ENCODE data around the gene CPPED1.

Gene CPPED1

GRCh38 chr16:12628536-12628935 is 175.2 kb downstream of the CPPED1 start:
- no peak overlapping the region for H3K4me3 ChIP-seq (ENCODE audit: control insufficient read depth, low read depth, low read length)
- DNase-seq (ENCODE audit: low read depth), result no peak
- no peak for TF ChIP-seq CTCF (conservative IDR thresholded peaks at IDR 0.05; ENCODE audit: control insufficient read depth, insufficient read depth, low read depth, low read length)

DNA sequence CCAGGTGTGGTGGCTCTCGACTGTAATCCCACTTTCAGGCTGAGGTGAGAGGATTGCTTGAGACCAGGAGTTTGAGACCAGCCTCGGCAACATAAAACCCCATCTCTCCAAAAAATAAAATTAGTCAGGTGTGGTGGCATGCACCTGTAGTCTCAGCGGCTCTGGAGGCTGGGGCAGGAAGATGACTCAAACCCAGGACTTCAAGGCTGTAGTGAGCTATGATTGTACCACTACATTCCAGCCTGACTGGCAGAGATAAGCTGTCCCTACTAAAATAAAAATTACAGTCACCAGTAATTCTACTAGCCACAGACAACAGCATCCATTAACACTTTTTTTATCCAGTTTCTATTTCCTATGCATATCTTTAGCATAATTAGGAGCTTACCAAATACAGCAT is 176.3 kb downstream of the CPPED1 start:
- no peak for TF ChIP-seq CTCF (conservative IDR thresholded peaks at IDR 0.05; ENCODE audit: control insufficient read depth, insufficient read depth, low read depth, low read length)
- DNase-seq (ENCODE audit: low read depth), result no peak
- H3K4me3 ChIP-seq (ENCODE audit: control insufficient read depth, low read depth, low read length), result no peak overlapping the region

DNA sequence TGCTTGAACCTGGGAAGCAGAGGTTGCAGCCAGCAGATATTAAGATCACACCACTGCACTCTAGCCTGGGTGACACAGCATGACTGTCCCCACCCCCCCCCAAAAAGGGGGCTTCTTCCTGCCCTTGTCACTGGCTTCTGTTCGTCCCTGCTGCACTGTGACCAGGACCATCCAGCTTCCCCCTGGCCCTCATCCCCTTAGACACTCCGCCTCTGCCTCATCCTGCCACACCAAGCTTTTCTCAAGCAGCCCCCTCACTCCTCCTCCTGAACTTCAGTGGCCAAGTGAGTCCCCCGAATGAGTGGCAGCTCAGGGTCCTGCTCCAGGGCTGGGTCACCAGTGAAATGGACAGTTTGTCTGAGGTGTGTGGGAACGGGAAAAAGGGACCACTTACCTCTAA is 177.3 kb downstream of the CPPED1 start:
- no peak for TF ChIP-seq CTCF (conservative IDR thresholded peaks at IDR 0.05; ENCODE audit: control insufficient read depth, insufficient read depth, low read depth, low read length)
- no peak overlapping the region for H3K4me3 ChIP-seq (ENCODE audit: control insufficient read depth, low read depth, low read length)
- DNase-seq (ENCODE audit: low read depth), result no peak

GRCh38 chr16:12625716-12626115 is 178.0 kb downstream of the CPPED1 start:
- no peak overlapping the region for H3K4me3 ChIP-seq (ENCODE audit: control insufficient read depth, low read depth, low read length)
- TF ChIP-seq CTCF (conservative IDR thresholded peaks at IDR 0.05; ENCODE audit: control insufficient read depth, insufficient read depth, low read depth, low read length), result no peak
- DNase-seq (ENCODE audit: low read depth), result no peak

- no peak overlapping the region for H3K4me3 ChIP-seq (ENCODE audit: control insufficient read depth, low read depth, low read length)
- TF ChIP-seq CTCF (conservative IDR thresholded peaks at IDR 0.05; ENCODE audit: control insufficient read depth, insufficient read depth, low read depth, low read length), result no peak
- DNase-seq (ENCODE audit: low read depth), result no peak
Measured at GRCh38 chr16:12625068-12625467, 178.6 kb downstream of the CPPED1 start.

- H3K4me3 ChIP-seq (ENCODE audit: control insufficient read depth, low read depth, low read length), result no peak overlapping the region
- DNase-seq (ENCODE audit: low read depth), result no peak
- no peak for TF ChIP-seq CTCF (conservative IDR thresholded peaks at IDR 0.05; ENCODE audit: control insufficient read depth, insufficient read depth, low read depth, low read length)
Measured at GRCh38 chr16:12620150-12620549, 183.5 kb downstream of the CPPED1 start.

DNA sequence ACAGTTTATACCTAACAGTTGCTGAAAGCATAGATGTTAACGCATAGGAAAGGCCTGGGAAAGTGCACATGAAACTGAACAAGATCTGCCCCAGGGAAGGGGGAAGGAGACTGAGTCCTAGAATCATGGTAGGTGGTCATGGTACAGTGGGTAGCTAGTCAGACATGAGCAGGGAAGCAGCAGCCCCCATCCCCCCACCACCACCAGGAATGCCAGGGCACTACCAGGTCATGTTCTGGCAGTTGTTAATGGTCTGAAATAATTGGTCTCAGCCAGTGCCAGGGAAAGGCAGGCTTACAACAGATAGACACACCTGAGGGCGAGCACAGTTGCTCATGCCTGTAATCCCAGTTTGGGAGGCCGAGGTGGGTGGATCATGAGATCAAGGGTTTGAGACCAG is 185.2 kb downstream of the CPPED1 start:
- H3K4me3 ChIP-seq (ENCODE audit: control insufficient read depth, low read depth, low read length), result no peak overlapping the region
- no peak for TF ChIP-seq CTCF (conservative IDR thresholded peaks at IDR 0.05; ENCODE audit: control insufficient read depth, insufficient read depth, low read depth, low read length)
- no peak for DNase-seq (ENCODE audit: low read depth)
